GM12878 (cell line): ENCODE measurements around the gene PTX4. TPM values are rescaled to one million over a fixed set of nuclear protein-coding genes. Genes with fewer than 3 reads are reported as not detected.

Experiments used
- GATAD2B ChIP-seq: fragments of 450-650 bp; conservative IDR thresholded peaks from 2 replicates; pipeline ENCODE4 v1.6.1; 2017; ENCODE audit warnings: low read depth, mild to moderate bottlenecking, moderate library complexity
- IKZF2 ChIP-seq, 2 experiments: fragments of 450-650 bp; IDR thresholded peaks; 2 replicates each; pipeline ENCODE4 v1.6.1; 2017; ENCODE audit warnings: mild to moderate bottlenecking in 2 of 2, moderate library complexity in 2 of 2
- MEF2A ChIP-seq: IDR thresholded peaks from 2 replicates; pipeline ENCODE4 v1.6.1; 2011; ENCODE audit warnings: low read depth, mild to moderate bottlenecking, low read length, moderate library complexity; ENCODE audit not compliant: insufficient read depth
- POLR2A ChIP-seq: IDR thresholded peaks from 2 replicates; pipeline ENCODE4 v1.6.1; 2011; ENCODE audit warnings: low read depth, mild to moderate bottlenecking, low read length
- RAD21 ChIP-seq: IDR thresholded peaks from 2 replicates; pipeline ENCODE4 v1.6.1; 2011; ENCODE audit warnings: mild to moderate bottlenecking, low read depth, low read length, moderate library complexity; ENCODE audit not compliant: insufficient read depth
- RAD51 ChIP-seq: fragments of 450-650 bp; IDR thresholded peaks from 2 replicates; pipeline ENCODE4 v1.6.1; 2016; ENCODE audit warnings: moderate library complexity, mild to moderate bottlenecking, inconsistent platforms
- RCOR1 ChIP-seq: conservative IDR thresholded peaks from 2 replicates; pipeline ENCODE4 v1.6.1; 2012; ENCODE audit warnings: low read depth, low read length, improper control_type of control experiment
- RUNX3 ChIP-seq: IDR thresholded peaks from 2 replicates; pipeline ENCODE4 v1.6.1; 2012; ENCODE audit warnings: low read length, inconsistent platforms
- TARDBP ChIP-seq: IDR thresholded peaks from 2 replicates; pipeline ENCODE4 v1.6.1; 2016; ENCODE audit warnings: borderline replicate concordance
- polyA plus RNA-seq, 11 experiments: library from polyadenylated mRNA; depleted of rRNA in 4 of 11; unstranded in 6 of 11; stranded (reverse) in 5 of 11; fragments of >200 nt; fragmentation: Nextera tagmentation in 4 of 11; fragmentation: Illumina TruSeq in 1 of 11; extraction: Ambion mirVana in 4 of 11; extraction: Trizol in 1 of 11; gene quantifications; 1 replicate in 1 of 11; 2 replicates in 10 of 11; pipeline versions ENCODE4 v1.2.1 to v1.2.3, GENCODE V29; 2011 to 2016; ENCODE audit warnings: inconsistent platforms in 2 of 11, missing spikeins in 2 of 11, low read depth in 1 of 11
- total RNA-seq, 4 experiments: library from RNA; depleted of rRNA in 3 of 4; stranded (reverse); fragments of >200 nt in 3 of 4; fragmentation: Illumina TruSeq in 1 of 4; extraction: Trizol in 1 of 4; gene quantifications; 2 replicates each; pipeline versions ENCODE4 v1.2.1 to v1.2.3, GENCODE V29; 2013 to 2021
- TF ChIP-seq, protein P1 (sequence below): fragments of 450-650 bp; IDR thresholded peaks from 2 replicates; pipeline ENCODE4 v1.6.1; 2017; ENCODE audit warnings: mild to moderate bottlenecking
- TF ChIP-seq, protein P2 (sequence below): fragments of 450-650 bp; conservative IDR thresholded peaks from 2 replicates; pipeline ENCODE4 v1.6.1; 2017; ENCODE audit warnings: mild to moderate bottlenecking, moderate library complexity

The PTX4 gene
- total and polyA plus RNA-seq, 10 of the 15 experiments (the other 5 are each of a cell fraction or from before 2014, with no cell fraction given), result not detected

DNA sequence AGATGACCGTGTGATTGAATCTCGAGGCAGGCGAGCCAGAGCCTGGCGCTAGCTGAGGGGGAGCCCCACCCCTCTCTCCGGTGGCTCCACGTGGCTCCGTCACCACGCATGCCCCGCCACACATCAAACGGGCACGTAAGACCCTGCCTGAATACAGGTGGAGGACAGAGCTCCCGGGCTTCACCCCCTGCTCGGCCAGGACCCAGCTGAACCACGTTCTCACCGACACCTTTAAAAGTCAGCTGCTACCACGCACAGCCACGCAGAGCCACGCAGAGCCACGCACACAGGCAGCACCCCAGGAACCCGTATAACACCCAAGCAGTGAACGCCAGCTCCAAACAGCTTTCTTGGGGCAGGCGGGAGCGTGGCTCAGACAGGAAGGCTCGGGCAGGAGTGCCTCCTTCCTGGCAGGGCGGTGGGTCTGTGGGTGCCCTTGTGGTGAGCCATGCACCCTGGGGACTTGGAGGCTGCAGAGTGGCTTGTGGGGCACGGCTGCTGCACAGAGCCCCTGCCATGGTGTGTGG lies 49.1 kb upstream of the PTX4 start (continued):
- TF ChIP-seq, protein P1, sequence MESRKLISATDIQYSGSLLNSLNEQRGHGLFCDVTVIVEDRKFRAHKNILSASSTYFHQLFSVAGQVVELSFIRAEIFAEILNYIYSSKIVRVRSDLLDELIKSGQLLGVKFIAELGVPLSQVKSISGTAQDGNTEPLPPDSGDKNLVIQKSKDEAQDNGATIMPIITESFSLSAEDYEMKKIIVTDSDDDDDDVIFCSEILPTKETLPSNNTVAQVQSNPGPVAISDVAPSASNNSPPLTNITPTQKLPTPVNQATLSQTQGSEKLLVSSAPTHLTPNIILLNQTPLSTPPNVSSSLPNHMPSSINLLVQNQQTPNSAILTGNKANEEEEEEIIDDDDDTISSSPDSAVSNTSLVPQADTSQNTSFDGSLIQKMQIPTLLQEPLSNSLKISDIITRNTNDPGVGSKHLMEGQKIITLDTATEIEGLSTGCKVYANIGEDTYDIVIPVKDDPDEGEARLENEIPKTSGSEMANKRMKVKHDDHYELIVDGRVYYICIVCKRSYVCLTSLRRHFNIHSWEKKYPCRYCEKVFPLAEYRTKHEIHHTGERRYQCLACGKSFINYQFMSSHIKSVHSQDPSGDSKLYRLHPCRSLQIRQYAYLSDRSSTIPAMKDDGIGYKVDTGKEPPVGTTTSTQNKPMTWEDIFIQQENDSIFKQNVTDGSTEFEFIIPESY, result no peak
- TF ChIP-seq POLR2A, result no peak
- TF ChIP-seq RAD21, result no peak
- TF ChIP-seq TARDBP, result no peak
- no peak for TF ChIP-seq RUNX3
- no peak for TF ChIP-seq RCOR1
- TF ChIP-seq RAD51, result no peak
- TF ChIP-seq, protein P2, sequence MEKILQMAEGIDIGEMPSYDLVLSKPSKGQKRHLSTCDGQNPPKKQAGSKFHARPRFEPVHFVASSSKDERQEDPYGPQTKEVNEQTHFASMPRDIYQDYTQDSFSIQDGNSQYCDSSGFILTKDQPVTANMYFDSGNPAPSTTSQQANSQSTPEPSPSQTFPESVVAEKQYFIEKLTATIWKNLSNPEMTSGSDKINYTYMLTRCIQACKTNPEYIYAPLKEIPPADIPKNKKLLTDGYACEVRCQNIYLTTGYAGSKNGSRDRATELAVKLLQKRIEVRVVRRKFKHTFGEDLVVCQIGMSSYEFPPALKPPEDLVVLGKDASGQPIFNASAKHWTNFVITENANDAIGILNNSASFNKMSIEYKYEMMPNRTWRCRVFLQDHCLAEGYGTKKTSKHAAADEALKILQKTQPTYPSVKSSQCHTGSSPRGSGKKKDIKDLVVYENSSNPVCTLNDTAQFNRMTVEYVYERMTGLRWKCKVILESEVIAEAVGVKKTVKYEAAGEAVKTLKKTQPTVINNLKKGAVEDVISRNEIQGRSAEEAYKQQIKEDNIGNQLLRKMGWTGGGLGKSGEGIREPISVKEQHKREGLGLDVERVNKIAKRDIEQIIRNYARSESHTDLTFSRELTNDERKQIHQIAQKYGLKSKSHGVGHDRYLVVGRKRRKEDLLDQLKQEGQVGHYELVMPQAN, result no peak
- no peak for TF ChIP-seq MEF2A
- no peak for TF ChIP-seq GATAD2B
- no peak for TF ChIP-seq IKZF2 (IDR thresholded peaks at IDR 0.05)
